ENCODE results near the gene PRMT5.

DNA sequence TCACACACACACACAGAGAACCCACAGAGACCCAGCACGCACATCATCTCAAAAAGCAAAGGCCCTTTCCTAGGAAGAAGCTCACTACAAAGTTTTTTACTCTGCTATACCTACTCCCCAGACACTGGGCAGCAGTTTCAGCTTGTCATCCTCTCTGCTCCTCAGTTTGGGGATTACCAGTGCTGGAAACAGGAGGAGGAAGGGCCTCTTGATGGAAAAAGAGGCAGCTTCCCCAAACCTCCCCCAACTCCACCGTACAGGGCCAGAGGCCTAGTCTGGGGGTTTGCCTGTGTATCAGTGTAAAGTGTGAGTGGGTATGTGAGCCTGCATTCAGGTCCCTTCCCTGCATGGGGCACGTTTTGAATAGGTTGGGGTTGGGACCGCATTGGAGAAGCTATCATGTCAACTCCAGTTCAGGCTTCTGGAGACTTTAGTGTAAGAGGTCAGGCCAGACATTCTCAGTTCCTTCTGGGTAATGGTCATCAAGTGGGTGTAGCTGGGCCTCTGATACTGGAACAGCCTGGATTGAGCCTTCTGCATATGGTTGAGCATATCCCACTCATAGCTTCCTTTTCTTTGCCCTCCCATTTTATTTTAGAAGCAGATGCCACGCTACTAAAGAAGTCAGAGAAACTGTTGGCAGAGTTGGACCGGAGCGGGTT is 45.0 kb downstream of the PRMT5 start:
- TF ChIP-seq, protein P1, sequence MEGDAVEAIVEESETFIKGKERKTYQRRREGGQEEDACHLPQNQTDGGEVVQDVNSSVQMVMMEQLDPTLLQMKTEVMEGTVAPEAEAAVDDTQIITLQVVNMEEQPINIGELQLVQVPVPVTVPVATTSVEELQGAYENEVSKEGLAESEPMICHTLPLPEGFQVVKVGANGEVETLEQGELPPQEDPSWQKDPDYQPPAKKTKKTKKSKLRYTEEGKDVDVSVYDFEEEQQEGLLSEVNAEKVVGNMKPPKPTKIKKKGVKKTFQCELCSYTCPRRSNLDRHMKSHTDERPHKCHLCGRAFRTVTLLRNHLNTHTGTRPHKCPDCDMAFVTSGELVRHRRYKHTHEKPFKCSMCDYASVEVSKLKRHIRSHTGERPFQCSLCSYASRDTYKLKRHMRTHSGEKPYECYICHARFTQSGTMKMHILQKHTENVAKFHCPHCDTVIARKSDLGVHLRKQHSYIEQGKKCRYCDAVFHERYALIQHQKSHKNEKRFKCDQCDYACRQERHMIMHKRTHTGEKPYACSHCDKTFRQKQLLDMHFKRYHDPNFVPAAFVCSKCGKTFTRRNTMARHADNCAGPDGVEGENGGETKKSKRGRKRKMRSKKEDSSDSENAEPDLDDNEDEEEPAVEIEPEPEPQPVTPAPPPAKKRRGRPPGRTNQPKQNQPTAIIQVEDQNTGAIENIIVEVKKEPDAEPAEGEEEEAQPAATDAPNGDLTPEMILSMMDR (IDR thresholded peaks at IDR 0.05): no peak
- TF ChIP-seq POLR2A (IDR thresholded peaks at IDR 0.05): no peak

Data from upper lobe of left lung (tissue), 4 donors.